SU-DHL-6 (cell line): ENCODE measurements around the gene GOLPH3.

Experiments used
- H2AFZ ChIP-seq: fragments of 200-600 bp; sonication (generic); 2 replicates; pipeline ENCODE4 v1.6.1; 2014; ENCODE audit warnings: low read depth, mild to moderate bottlenecking, moderate library complexity, mixed read lengths, antibody characterized with exemption, low read length; ENCODE audit not compliant: severe bottlenecking
- H3F3A ChIP-seq: fragments of 200-600 bp; shearing (Covaris generic); 2 replicates; pipeline ENCODE4 v1.6.0; 2016; ENCODE audit warnings: antibody characterized with exemption, mild to moderate bottlenecking; ENCODE audit not compliant: insufficient read depth
- H3K27ac ChIP-seq: fragments of 200-600 bp; sonication (generic); 2 replicates; pipeline ENCODE4 v1.5.1; 2016; ENCODE audit warnings: low read depth, mild to moderate bottlenecking, low read length, moderate library complexity, mixed read lengths
- H3K27me3 ChIP-seq: fragments of 200-600 bp; sonication (generic), shearing (Covaris generic); 2 replicates; pipeline ENCODE4 v1.6.0; 2014; ENCODE audit warnings: mild to moderate bottlenecking, low read length
- H3K36me3 ChIP-seq: fragments of 200-600 bp; sonication (generic); 2 replicates; pipeline ENCODE4 v1.6.1; 2014; ENCODE audit warnings: mild to moderate bottlenecking, low read length, mixed read lengths
- H3K4me2 ChIP-seq: fragments of 300-600, 200-600 bp; shearing (Covaris generic), sonication (generic); 2 replicates; pipeline ENCODE4 v1.6.0; 2014; ENCODE audit warnings: low read length, low read depth, mild to moderate bottlenecking; ENCODE audit not compliant: poor library complexity, severe bottlenecking
- H3K4me3 ChIP-seq: fragments of 200-600 bp; sonication (generic); 2 replicates; pipeline ENCODE4 v1.5.1; 2014; ENCODE audit warnings: antibody characterized with exemption, low read length, mild to moderate bottlenecking, mixed read lengths; ENCODE audit not compliant: insufficient read depth, poor library complexity, severe bottlenecking
- H3K79me2 ChIP-seq: fragments of 200-600 bp; sonication (generic); 2 replicates; pipeline ENCODE4 v1.6.1; 2014; ENCODE audit warnings: mild to moderate bottlenecking, low read length, moderate library complexity; ENCODE audit not compliant: insufficient read depth
- H3K9ac ChIP-seq: fragments of 200-600 bp; sonication (generic); 2 replicates; pipeline ENCODE4 v1.7.0; 2014; ENCODE audit warnings: mild to moderate bottlenecking, low read length
- H3K9me2 ChIP-seq: fragments of 200-600 bp; sonication (generic); replicated peaks from 2 replicates; pipeline ENCODE4 v1.6.1; 2014; ENCODE audit warnings: low read length; ENCODE audit not compliant: insufficient read depth
- H3K9me3 ChIP-seq: fragments of 200-600 bp; sonication (generic); 2 replicates; pipeline ENCODE4 v1.6.1; 2014; ENCODE audit warnings: low read length, mixed read lengths; ENCODE audit not compliant: insufficient read depth
- H4K20me1 ChIP-seq: fragments of 200-600 bp; sonication (generic); 2 replicates; pipeline ENCODE4 v1.6.1; 2014; ENCODE audit warnings: low read depth, mild to moderate bottlenecking, antibody characterized with exemption, low read length, moderate library complexity, mixed read lengths
- EZH2phosphoT487 ChIP-seq: fragments of 200-600 bp; sonication (generic), shearing (Covaris generic); conservative IDR thresholded peaks from 2 replicates; pipeline ENCODE4 v1.6.1; 2018; ENCODE audit warnings: mild to moderate bottlenecking, antibody characterized with exemption, low read length, moderate library complexity, mixed read lengths
- TF ChIP-seq, protein P1 (sequence below): fragments of 200-600 bp; sonication (generic); IDR thresholded peaks from one replicate; pipeline ENCODE4 v1.5.1; 2017; ENCODE audit warnings: antibody characterized with exemption, mild to moderate bottlenecking, low read length, moderate library complexity; ENCODE audit not compliant: insufficient read depth, poor library complexity, severe bottlenecking

GOLPH3 gene

DNA sequence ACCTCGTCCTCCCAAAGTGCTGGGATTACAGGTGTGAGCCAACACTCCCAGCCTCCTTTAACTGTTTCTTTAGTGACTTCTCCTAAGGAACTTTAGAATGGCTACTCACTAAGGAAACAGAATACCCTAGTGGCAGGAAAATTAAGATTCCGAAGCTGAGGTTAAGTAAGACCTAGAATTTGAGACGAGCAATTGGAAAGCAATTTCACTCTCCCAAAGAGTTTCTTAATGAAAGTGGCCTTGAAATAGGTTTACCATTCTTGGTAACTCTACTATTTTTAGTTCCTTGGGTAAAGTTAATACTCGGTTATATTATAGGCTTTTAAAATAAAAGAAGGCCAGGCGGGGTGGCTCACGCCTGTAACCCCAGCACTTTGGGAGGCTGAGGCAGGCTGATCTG is 22.9 kb upstream of the GOLPH3 start:
- TF ChIP-seq, protein P1, sequence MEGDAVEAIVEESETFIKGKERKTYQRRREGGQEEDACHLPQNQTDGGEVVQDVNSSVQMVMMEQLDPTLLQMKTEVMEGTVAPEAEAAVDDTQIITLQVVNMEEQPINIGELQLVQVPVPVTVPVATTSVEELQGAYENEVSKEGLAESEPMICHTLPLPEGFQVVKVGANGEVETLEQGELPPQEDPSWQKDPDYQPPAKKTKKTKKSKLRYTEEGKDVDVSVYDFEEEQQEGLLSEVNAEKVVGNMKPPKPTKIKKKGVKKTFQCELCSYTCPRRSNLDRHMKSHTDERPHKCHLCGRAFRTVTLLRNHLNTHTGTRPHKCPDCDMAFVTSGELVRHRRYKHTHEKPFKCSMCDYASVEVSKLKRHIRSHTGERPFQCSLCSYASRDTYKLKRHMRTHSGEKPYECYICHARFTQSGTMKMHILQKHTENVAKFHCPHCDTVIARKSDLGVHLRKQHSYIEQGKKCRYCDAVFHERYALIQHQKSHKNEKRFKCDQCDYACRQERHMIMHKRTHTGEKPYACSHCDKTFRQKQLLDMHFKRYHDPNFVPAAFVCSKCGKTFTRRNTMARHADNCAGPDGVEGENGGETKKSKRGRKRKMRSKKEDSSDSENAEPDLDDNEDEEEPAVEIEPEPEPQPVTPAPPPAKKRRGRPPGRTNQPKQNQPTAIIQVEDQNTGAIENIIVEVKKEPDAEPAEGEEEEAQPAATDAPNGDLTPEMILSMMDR = no peak
- TF ChIP-seq EZH2phosphoT487 = no peak
- Histone ChIP-seq H3K36me3 (no peaks in the 10 kb centered on the region), H3K9me2 (no peaks in the 10 kb centered on the region), H3K9me3 (no peaks in the 10 kb centered on the region), H3K27ac (no peak overlapping the region), H3F3A (no peaks in the 10 kb centered on the region), H3K4me3 (no peak overlapping the region), H4K20me1 (no peaks in the 10 kb centered on the region), H3K79me2 (no peaks in the 10 kb centered on the region), H3K4me2 (no peak overlapping the region), H3K9ac (no peak overlapping the region), H2AFZ (no peak overlapping the region), H3K27me3 (no peaks in the 10 kb centered on the region)

DNA sequence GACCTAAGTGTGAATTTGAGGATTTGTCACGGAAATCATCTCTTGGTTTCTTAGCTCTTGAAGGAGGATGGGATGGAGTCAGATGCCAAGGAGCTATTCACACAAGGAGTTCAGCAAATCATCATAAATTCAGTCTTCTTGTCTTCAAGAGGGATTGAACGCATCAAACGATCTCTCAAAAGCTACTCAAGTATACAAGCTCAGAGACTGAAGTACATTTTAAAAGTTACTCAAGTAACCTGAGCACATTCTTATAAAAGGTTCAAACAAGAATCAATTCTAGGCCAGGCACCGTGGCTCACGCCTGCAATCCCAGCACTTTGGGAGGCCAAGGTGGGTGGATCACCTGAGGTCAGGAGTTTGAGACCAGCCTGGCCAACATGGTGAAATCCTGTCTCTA is 21.1 kb upstream of the GOLPH3 start:
- no peak overlapping the region for H3K9ac ChIP-seq
- TF ChIP-seq EZH2phosphoT487 = no peak
- TF ChIP-seq, protein P1 = no peak
- no peak overlapping the region for H2AFZ ChIP-seq
- no peak overlapping the region for H3K4me2 ChIP-seq
- no peak overlapping the region for H3K27ac ChIP-seq
- H3K9me3 ChIP-seq = no peaks in the 10 kb centered on the region
- H4K20me1 ChIP-seq = no peaks in the 10 kb centered on the region
- no peak overlapping the region for H3K4me3 ChIP-seq
- H3K9me2 ChIP-seq = no peaks in the 10 kb centered on the region
- H3K27me3 ChIP-seq = no peaks in the 10 kb centered on the region
- no peaks in the 10 kb centered on the region for H3K36me3 ChIP-seq
- no peaks in the 10 kb centered on the region for H3K79me2 ChIP-seq
- no peaks in the 10 kb centered on the region for H3F3A ChIP-seq

DNA sequence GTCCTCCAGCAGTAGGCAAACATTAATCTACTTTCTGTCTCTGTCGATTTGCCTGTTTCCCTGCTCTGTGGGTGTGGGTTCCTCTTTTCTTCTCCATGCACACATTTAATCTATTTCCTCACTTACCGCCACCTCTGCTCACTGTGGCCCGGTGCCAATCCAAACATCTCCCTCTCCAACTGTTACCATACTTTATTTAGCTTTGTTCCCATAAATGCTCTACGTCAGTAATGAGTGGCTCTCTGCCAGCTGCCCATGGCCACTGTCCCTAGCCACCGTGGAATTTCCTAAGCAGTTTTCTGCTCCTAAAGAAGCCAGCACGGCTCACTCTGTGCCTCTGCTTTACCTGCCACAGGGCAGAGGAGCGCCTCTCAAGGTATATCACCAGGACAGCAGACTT is 19.5 kb upstream of the GOLPH3 start:
- H3K9ac ChIP-seq = no peak overlapping the region

More for the DNA sequence above, 19.5 kb upstream of the GOLPH3 start:
- no peak overlapping the region for H3K4me3 ChIP-seq
- H3K36me3 ChIP-seq = no peaks in the 10 kb centered on the region
- H3K27me3 ChIP-seq = no peaks in the 10 kb centered on the region
- H3K9me2 ChIP-seq = no peaks in the 10 kb centered on the region
- TF ChIP-seq, protein P1 = no peak
- TF ChIP-seq EZH2phosphoT487 = no peak
- H3F3A ChIP-seq = no peaks in the 10 kb centered on the region
- H2AFZ ChIP-seq = no peak overlapping the region
- no peak overlapping the region for H3K27ac ChIP-seq
- no peaks in the 10 kb centered on the region for H3K79me2 ChIP-seq
- no peaks in the 10 kb centered on the region for H3K9me3 ChIP-seq
- no peak overlapping the region for H3K4me2 ChIP-seq
- H4K20me1 ChIP-seq = no peaks in the 10 kb centered on the region
